K562 (cell line): ENCODE results near the gene SHISA9. TPM values are rescaled to one million over a fixed set of nuclear protein-coding genes. Genes with fewer than 3 reads are reported as not detected.

ENCODE experiments used
- ATAC-seq: fragments of 200-7000 bp; cut with Tn5 transposase; 3 replicates; pipeline ENCODE4 v1.9.1; 2020; ENCODE audit warnings: moderate library complexity
- BruUV-seq: library from RNA; stranded (reverse); fragments of 400-500 nt; replicated peaks from 2 replicates; lab custom pipeline; 2021; lab: Mats Ljungman, UMichigan
- CTCF ChIA-PET: fragments of 300-600 bp; formaldehyde crosslinking; extraction: SDS; loops from one replicate; lab custom pipeline; 2021; ENCODE audit warnings: low intra/inter-chr PET ratio; lab: Yijun Ruan, JAX
- POLR2A ChIA-PET: fragments of 300-600, 350-650 bp; sonication (Branson Sonifier 250); formaldehyde crosslinking; extraction: SDS; loops from one replicate; lab custom pipeline; 2021; ENCODE audit warnings: antibody characterized with exemption, inconsistent platforms; lab: Yijun Ruan, JAX
- DNase-seq, 4 experiments: peaks; one replicate each; pipeline versions ENCODE4 v3.0.0 to v3.0.0-alpha.2; 2011 to 2018; ENCODE audit warnings: low spot score in 3 of 4, mixed read lengths in 3 of 4; ENCODE audit errors: extremely low read depth in 1 of 4
- FAIRE-seq: peaks from 2 replicates; lab custom pipeline; 2011; peaks lifted over from hg19 to GRCh38; lab: Jason Lieb, UNC
- H2AFZ ChIP-seq: 2 replicates; pipeline ENCODE4 v1.6.0; 2011; ENCODE audit warnings: low read depth, low read length, control low read depth, inconsistent platforms
- H3K27ac ChIP-seq: fragments of 200-600 bp; 3 replicates; pipeline ENCODE4 v1.8.0; 2011; ENCODE audit warnings: low read depth, mild to moderate bottlenecking, control low read depth, inconsistent platforms, low read length, moderate library complexity, mixed read lengths; ENCODE audit errors: extremely low read depth
- H3K27me3 ChIP-seq, 2 experiments: fragments of 300-600 bp in 1 of 2; 2 replicates in 1 of 2; 3 replicates in 1 of 2; pipeline versions ENCODE4 v1.6.0 to v1.8.0; 2011; ENCODE audit warnings: inconsistent platforms in 2 of 2, low read length in 2 of 2, mild to moderate bottlenecking in 1 of 2, mixed read lengths in 1 of 2, moderate library complexity in 1 of 2; ENCODE audit not compliant: control insufficient read depth in 2 of 2, insufficient read depth in 2 of 2
- H3K36me3 ChIP-seq: fragments of 300-600 bp; 3 replicates; pipeline ENCODE4 v1.8.0; 2011; ENCODE audit warnings: mild to moderate bottlenecking, low read length, inconsistent platforms; ENCODE audit not compliant: control insufficient read depth, insufficient read depth
- H3K4me1 ChIP-seq, 2 experiments: fragments of 200-600 bp in 1 of 2; replicated peaks in 1 of 2; 2 replicates in 1 of 2; 3 replicates in 1 of 2; pipeline versions ENCODE4 v1.5.1 to v1.8.0; 2011; ENCODE audit warnings: inconsistent platforms in 2 of 2, low read length in 2 of 2, mild to moderate bottlenecking in 1 of 2, mixed read lengths in 1 of 2, moderate library complexity in 1 of 2; ENCODE audit not compliant: control insufficient read depth in 2 of 2, insufficient read depth in 2 of 2
- H3K4me2 ChIP-seq: 2 replicates; pipeline ENCODE4 v1.6.1; 2011; ENCODE audit warnings: low read length, control low read depth, inconsistent platforms, mixed read lengths; ENCODE audit not compliant: insufficient read depth
- H3K4me3 ChIP-seq: fragments of 200-600 bp; sonication (generic), shearing (Covaris generic); 2 replicates; pipeline ENCODE4 v1.5.1; 2016; ENCODE audit warnings: control low read depth, inconsistent platforms
- H3K79me2 ChIP-seq: fragments of 200-600 bp; 3 replicates; pipeline ENCODE4 v1.8.0; 2011; ENCODE audit warnings: low read length, inconsistent platforms; ENCODE audit not compliant: control insufficient read depth, insufficient read depth
- H3K9ac ChIP-seq, 2 experiments: 2 replicates each; pipeline versions ENCODE4 v1.6.0 to v1.6.1; 2011; ENCODE audit warnings: low read depth in 2 of 2, low read length in 2 of 2, control low read depth in 1 of 2, inconsistent platforms in 1 of 2, mild to moderate bottlenecking in 1 of 2, mixed read lengths in 1 of 2; ENCODE audit not compliant: insufficient read depth in 1 of 2
- H3K9me1 ChIP-seq: one replicate; pipeline ENCODE4 v1.6.0; 2011; ENCODE audit warnings: inconsistent platforms, mild to moderate bottlenecking, low read length, moderate library complexity; ENCODE audit not compliant: control insufficient read depth, insufficient read depth
- H3K9me3 ChIP-seq: replicated peaks from 2 replicates; pipeline ENCODE4 v1.5.1; 2011; ENCODE audit warnings: low read depth, low read length, inconsistent platforms; ENCODE audit not compliant: control insufficient read depth, insufficient read depth
- H4K20me1 ChIP-seq: replicated peaks from 2 replicates; pipeline ENCODE4 v1.6.1; 2011; ENCODE audit warnings: low read length, inconsistent platforms, mixed read lengths; ENCODE audit not compliant: control insufficient read depth, insufficient read depth
- HDAC1 ChIP-seq, 2 experiments: fragments of 450-650 bp; IDR thresholded peaks; 2 replicates each; pipeline ENCODE4 v1.6.1; 2016 to 2017; ENCODE audit warnings: inconsistent platforms in 1 of 2, mild to moderate bottlenecking in 1 of 2, moderate library complexity in 1 of 2
- L3MBTL2 ChIP-seq: fragments of 450-650 bp; IDR thresholded peaks from 2 replicates; pipeline ENCODE4 v1.6.1; 2016; ENCODE audit warnings: mild to moderate bottlenecking, moderate library complexity
- MCM5 ChIP-seq: fragments of 450-650 bp; IDR thresholded peaks from 2 replicates; pipeline ENCODE4 v1.6.1; 2016; ENCODE audit warnings: low read depth
- SAFB ChIP-seq: fragments of 200-400 bp; formaldehyde crosslinking; IDR thresholded peaks from 2 replicates; pipeline ENCODE4 v1.6.1; 2017; ENCODE audit warnings: low read depth, low read length, borderline replicate concordance
- SMARCE1 ChIP-seq: fragments of 450-650 bp; IDR thresholded peaks from 2 replicates; pipeline ENCODE4 v1.7.1; 2016; ENCODE audit warnings: mild to moderate bottlenecking
- STAT5A ChIP-seq: IDR thresholded peaks from 2 replicates; pipeline ENCODE4 v1.6.1; 2012; ENCODE audit warnings: low read length, inconsistent platforms, borderline replicate concordance
- ZNF3 ChIP-seq: fragments of 250-450 bp; sonication (Bioruptor Pico); IDR thresholded peaks from 2 replicates; pipeline ENCODE4 v1.5.0; 2021; ENCODE audit warnings: mild to moderate bottlenecking, moderate library complexity
- ZNF407 ChIP-seq: fragments of 450-650 bp; IDR thresholded peaks from 2 replicates; pipeline ENCODE4 v1.6.1; 2016; ENCODE audit warnings: low read depth
- WGBS: fragments of 100-300 bp; shearing (Covaris generic); methylation state at CpG from one replicate; pipeline ENCODE4 v1.1.6; 2016; ENCODE audit warnings: low coverage, mixed read lengths; ENCODE audit not compliant: insufficient coverage; ENCODE audit errors: missing lambda C conversion rate; 5-methylcytosine and 5-hydroxymethylcytosine counted together
- in situ Hi-C: fragments of 300-500 bp; cut with MboI; formaldehyde crosslinking; loops from 4 replicates; pipeline ENCODE4 v1.15.0; 2018; ENCODE audit warnings: inconsistent platforms, mixed read lengths
- intact Hi-C: fragments of 100-400 bp; cut with micrococcal nuclease; formaldehyde crosslinking; loops from 2 replicates; pipeline ENCODE4 v1.14.2; 2022
- polyA plus RNA-seq, 8 experiments: library from polyadenylated mRNA; depleted of rRNA in 4 of 8; stranded (reverse) in 5 of 8; unstranded in 3 of 8; fragments of >200 nt; fragmentation: Nextera tagmentation in 2 of 8; fragmentation: Illumina TruSeq in 1 of 8; extraction: Ambion mirVana in 2 of 8; extraction: Trizol in 1 of 8; gene quantifications; 2 replicates each; pipeline versions ENCODE4 v1.2.1 to v1.2.3, GENCODE V29; 2011 to 2014; ENCODE audit warnings: inconsistent platforms in 1 of 8, missing spikeins in 1 of 8
- total RNA-seq, 7 experiments: library from RNA; depleted of rRNA in 6 of 7; stranded (reverse); fragments of >200 nt in 6 of 7; fragmentation: Illumina TruSeq in 2 of 7; extraction: Trizol in 2 of 7; gene quantifications; 2 replicates each; pipeline versions ENCODE4 v1.2.1 to v1.2.3, GENCODE V29; 2011 to 2021; ENCODE audit warnings: low replicate concordance in 1 of 7
- TF ChIP-seq, protein P1 (sequence below): sonication (generic); formaldehyde crosslinking; IDR thresholded peaks from 2 replicates; pipeline ENCODE4 v1.8.1; 2023; ENCODE audit warnings: missing genetic modification reagents, mild to moderate bottlenecking, borderline replicate concordance

The SHISA9 gene
- total and polyA plus RNA-seq, 9 of the 15 experiments (the other 6 are each of a cell fraction or from before 2014, with no cell fraction given) = under 0.01 to 0.16 (median 0.01) TPM; not detected in 6

- DNase-seq = no peak
- in situ Hi-C loops (no loop called here), intact Hi-C loops (no loop called here)
- ChIA-PET CTCF (no interaction called here), POLR2A (no interaction called here)
- Histone ChIP-seq H4K20me1 (no peaks in the 10 kb centered on the region), H3K79me2 (no peaks in the 10 kb centered on the region), H3K4me2 (no peak overlapping the region), H3K27ac (no peak overlapping the region), H3K9me3 (no peaks in the 10 kb centered on the region), H3K9ac (no peak overlapping the region), H3K4me3 (no peak overlapping the region), H2AFZ (no peak overlapping the region), H3K9me1 (no peaks in the 10 kb centered on the region), H3K36me3 (no peaks in the 10 kb centered on the region), H3K27me3 (no peaks in the 10 kb centered on the region), H3K4me1 (no peaks in the 10 kb centered on the region)
- WGBS = 0% methylated on average over 3 of the region's 3 CpGs
- no TSS peak for BruUV-seq
- no peak for ATAC-seq
- FAIRE-seq = no peak
- TF ChIP-seq, protein P1, sequence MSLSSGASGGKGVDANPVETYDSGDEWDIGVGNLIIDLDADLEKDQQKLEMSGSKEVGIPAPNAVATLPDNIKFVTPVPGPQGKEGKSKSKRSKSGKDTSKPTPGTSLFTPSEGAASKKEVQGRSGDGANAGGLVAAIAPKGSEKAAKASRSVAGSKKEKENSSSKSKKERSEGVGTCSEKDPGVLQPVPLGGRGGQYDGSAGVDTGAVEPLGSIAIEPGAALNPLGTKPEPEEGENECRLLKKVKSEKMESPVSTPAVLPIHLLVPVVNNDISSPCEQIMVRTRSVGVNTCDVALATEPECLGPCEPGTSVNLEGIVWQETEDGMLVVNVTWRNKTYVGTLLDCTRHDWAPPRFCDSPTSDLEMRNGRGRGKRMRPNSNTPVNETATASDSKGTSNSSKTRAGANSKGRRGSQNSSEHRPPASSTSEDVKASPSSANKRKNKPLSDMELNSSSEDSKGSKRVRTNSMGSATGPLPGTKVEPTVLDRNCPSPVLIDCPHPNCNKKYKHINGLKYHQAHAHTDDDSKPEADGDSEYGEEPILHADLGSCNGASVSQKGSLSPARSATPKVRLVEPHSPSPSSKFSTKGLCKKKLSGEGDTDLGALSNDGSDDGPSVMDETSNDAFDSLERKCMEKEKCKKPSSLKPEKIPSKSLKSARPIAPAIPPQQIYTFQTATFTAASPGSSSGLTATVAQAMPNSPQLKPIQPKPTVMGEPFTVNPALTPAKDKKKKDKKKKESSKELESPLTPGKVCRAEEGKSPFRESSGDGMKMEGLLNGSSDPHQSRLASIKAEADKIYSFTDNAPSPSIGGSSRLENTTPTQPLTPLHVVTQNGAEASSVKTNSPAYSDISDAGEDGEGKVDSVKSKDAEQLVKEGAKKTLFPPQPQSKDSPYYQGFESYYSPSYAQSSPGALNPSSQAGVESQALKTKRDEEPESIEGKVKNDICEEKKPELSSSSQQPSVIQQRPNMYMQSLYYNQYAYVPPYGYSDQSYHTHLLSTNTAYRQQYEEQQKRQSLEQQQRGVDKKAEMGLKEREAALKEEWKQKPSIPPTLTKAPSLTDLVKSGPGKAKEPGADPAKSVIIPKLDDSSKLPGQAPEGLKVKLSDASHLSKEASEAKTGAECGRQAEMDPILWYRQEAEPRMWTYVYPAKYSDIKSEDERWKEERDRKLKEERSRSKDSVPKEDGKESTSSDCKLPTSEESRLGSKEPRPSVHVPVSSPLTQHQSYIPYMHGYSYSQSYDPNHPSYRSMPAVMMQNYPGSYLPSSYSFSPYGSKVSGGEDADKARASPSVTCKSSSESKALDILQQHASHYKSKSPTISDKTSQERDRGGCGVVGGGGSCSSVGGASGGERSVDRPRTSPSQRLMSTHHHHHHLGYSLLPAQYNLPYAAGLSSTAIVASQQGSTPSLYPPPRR (CRISPR knock-in tag) = no peak
- no peak for TF ChIP-seq ZNF3
- no peak for TF ChIP-seq SAFB
- TF ChIP-seq STAT5A = no peak
- TF ChIP-seq MCM5 = no peak
- no peak for TF ChIP-seq ZNF407
- no peak for TF ChIP-seq SMARCE1
- TF ChIP-seq L3MBTL2 = no peak
- TF ChIP-seq HDAC1 (IDR thresholded peaks at IDR 0.05) = no peak
Observed at GRCh38 chr16:13262270-13263090, 361.1 kb downstream of the SHISA9 start.
